IMR-90 (cell line): ENCODE results near the gene BBIP1. TPM values are rescaled to one million over a fixed set of nuclear protein-coding genes. Genes with fewer than 3 reads are reported as not detected.

Experiments used
- ATAC-seq: fragments of 200-7000 bp; cut with Tn5 transposase; 2 replicates; pipeline ENCODE4 v1.9.1; 2020; ENCODE audit warnings: low read depth, mild to moderate bottlenecking, moderate library complexity
- BruUV-seq: library from RNA; stranded (reverse); fragments of 400-500 nt; replicated peaks from 2 replicates; lab custom pipeline; 2021; lab: Mats Ljungman, UMichigan
- CTCF ChIA-PET: fragments of 300-600 bp; formaldehyde crosslinking; extraction: SDS; loops from one replicate; lab custom pipeline; 2021; ENCODE audit warnings: antibody characterized with exemption; lab: Yijun Ruan, JAX
- POLR2A ChIA-PET: fragments of 300-600 bp; sonication (Branson Sonifier 250); formaldehyde crosslinking; loops from one replicate; lab custom pipeline; 2022; ENCODE audit warnings: antibody characterized with exemption; ENCODE audit not compliant: unreplicated experiment; lab: Charles Lee
- DNase-seq: peaks from one replicate; pipeline ENCODE4 v3.0.0; 2013
- H2AFZ ChIP-seq: replicated peaks from 2 replicates; pipeline ENCODE3; 2013; ENCODE audit warnings: low read length, mild to moderate bottlenecking; ENCODE audit not compliant: poor library complexity
- H2AK5ac ChIP-seq: 2 replicates; pipeline ENCODE4 v1.6.1; 2013; ENCODE audit warnings: low read depth, low read length, inconsistent platforms
- H2AK9ac ChIP-seq: replicated peaks from 2 replicates; pipeline ENCODE3; 2013; ENCODE audit warnings: mild to moderate bottlenecking, low read depth, low read length, moderate library complexity; ENCODE audit not compliant: poor library complexity
- H2BK120ac ChIP-seq: 2 replicates; pipeline ENCODE4 v1.6.1; 2013; ENCODE audit warnings: low read depth, low read length, inconsistent platforms
- H2BK15ac ChIP-seq: 3 replicates; pipeline ENCODE4 v1.6.1; 2013; ENCODE audit warnings: low read depth, low read length, inconsistent platforms
- H2BK20ac ChIP-seq: 2 replicates; pipeline ENCODE4 v1.6.1; 2013; ENCODE audit warnings: low read depth, mild to moderate bottlenecking, inconsistent platforms, low read length, moderate library complexity
- H2BK5ac ChIP-seq: 2 replicates; pipeline ENCODE4 v1.6.1; 2013; ENCODE audit warnings: mild to moderate bottlenecking, low read depth, low read length, inconsistent platforms; ENCODE audit not compliant: poor library complexity, severe bottlenecking
- H3K14ac ChIP-seq: replicated peaks from 2 replicates; pipeline ENCODE4 v1.6.1; 2013; ENCODE audit warnings: low read depth, low read length, inconsistent platforms
- H3K18ac ChIP-seq: 2 replicates; pipeline ENCODE4 v1.6.1; 2013; ENCODE audit warnings: low read depth, low read length, control low read depth
- H3K23ac ChIP-seq: 2 replicates; pipeline ENCODE4 v1.6.1; 2013; ENCODE audit warnings: low read depth, low read length, inconsistent platforms
- H3K27ac ChIP-seq: 2 replicates; pipeline ENCODE4 v1.5.1; 2013; ENCODE audit warnings: mild to moderate bottlenecking, control low read depth, low read length; ENCODE audit not compliant: insufficient read depth
- H3K27me3 ChIP-seq: 2 replicates; pipeline ENCODE4 v1.6.1; 2013; ENCODE audit warnings: low read length; ENCODE audit not compliant: control insufficient read depth, insufficient read depth
- H3K36me3 ChIP-seq: 2 replicates; pipeline ENCODE4 v1.6.1; 2013; ENCODE audit warnings: low read length, mixed read lengths; ENCODE audit not compliant: control insufficient read depth, insufficient read depth
- H3K4ac ChIP-seq: 2 replicates; pipeline ENCODE4 v1.6.1; 2013; ENCODE audit warnings: low read depth, low read length, inconsistent platforms
- H3K4me1 ChIP-seq: 2 replicates; pipeline ENCODE4 v1.6.1; 2013; ENCODE audit warnings: low read length, mixed read lengths; ENCODE audit not compliant: control insufficient read depth, insufficient read depth
- H3K4me2 ChIP-seq: 2 replicates; pipeline ENCODE4 v1.6.1; 2013; ENCODE audit warnings: low read depth, mild to moderate bottlenecking, control low read depth, low read length, moderate library complexity
- H3K4me3 ChIP-seq: 2 replicates; pipeline ENCODE4 v1.5.1; 2013; ENCODE audit warnings: low read depth, mild to moderate bottlenecking, control low read depth, low read length, moderate library complexity; ENCODE audit not compliant: insufficient read depth
- H3K56ac ChIP-seq: 2 replicates; pipeline ENCODE4 v1.6.1; 2013; ENCODE audit warnings: low read length, inconsistent platforms; ENCODE audit not compliant: insufficient read depth; ENCODE audit errors: extremely low read depth
- H3K79me1 ChIP-seq, 2 experiments: 2 replicates each; pipeline ENCODE4 v1.6.1; 2013; ENCODE audit warnings: low read length in 2 of 2, inconsistent platforms in 1 of 2, low read depth in 1 of 2
- H3K9ac ChIP-seq: 2 replicates; pipeline ENCODE4 v1.6.1; 2013; ENCODE audit warnings: low read depth, low read length, control low read depth
- H3K9me1 ChIP-seq: 2 replicates; pipeline ENCODE4 v1.6.1; 2013; ENCODE audit warnings: low read length, inconsistent platforms; ENCODE audit not compliant: insufficient read depth
- H3K9me3 ChIP-seq: 2 replicates; pipeline ENCODE4 v1.6.1; 2013; ENCODE audit warnings: low read length; ENCODE audit not compliant: control insufficient read depth, insufficient read depth
- H4K20me1 ChIP-seq: 2 replicates; pipeline ENCODE4 v1.6.1; 2013; ENCODE audit warnings: low read length, inconsistent platforms; ENCODE audit not compliant: insufficient read depth
- H4K5ac ChIP-seq: 2 replicates; pipeline ENCODE4 v1.6.1; 2013; ENCODE audit warnings: mild to moderate bottlenecking, low read depth, low read length, control low read depth
- H4K8ac ChIP-seq, 2 experiments: 2 replicates each; pipeline ENCODE4 v1.6.1; 2013; ENCODE audit warnings: low read depth in 2 of 2, low read length in 2 of 2, control low read depth in 1 of 2, inconsistent platforms in 1 of 2
- H4K91ac ChIP-seq: 2 replicates; pipeline ENCODE4 v1.6.1; 2013; ENCODE audit warnings: low read depth, low read length, inconsistent platforms; ENCODE audit not compliant: insufficient read depth
- BHLHE40 ChIP-seq: fragments of 150-350 bp; IDR thresholded peaks from 2 replicates; pipeline ENCODE4 v1.6.1; 2016; ENCODE audit warnings: mild to moderate bottlenecking, low read depth, low read length
- CEBPB ChIP-seq: IDR thresholded peaks from 2 replicates; pipeline ENCODE4 v1.6.1; 2012; ENCODE audit warnings: low read depth, low read length, improper control_type of control experiment
- CTCF ChIP-seq: conservative IDR thresholded peaks from 2 replicates; pipeline ENCODE4 v1.5.1; 2012; ENCODE audit warnings: mild to moderate bottlenecking, low read depth, low read length, improper control_type of control experiment
- ELK1 ChIP-seq: fragments of 150-350 bp; IDR thresholded peaks from 2 replicates; pipeline ENCODE4 v1.6.1; 2016; ENCODE audit warnings: low read depth, mild to moderate bottlenecking, low read length, moderate library complexity, borderline replicate concordance
- FOS ChIP-seq: fragments of 150-350 bp; IDR thresholded peaks from 2 replicates; pipeline ENCODE4 v1.6.1; 2016; ENCODE audit warnings: low read depth, low read length
- MAFK ChIP-seq: IDR thresholded peaks from 2 replicates; pipeline ENCODE4 v1.6.1; 2012; ENCODE audit warnings: low read depth, low read length, improper control_type of control experiment
- MAZ ChIP-seq: IDR thresholded peaks from 2 replicates; pipeline ENCODE4 v1.6.1; 2012; ENCODE audit warnings: low read depth, mild to moderate bottlenecking, low read length, improper control_type of control experiment, moderate library complexity, borderline replicate concordance
- MXI1 ChIP-seq: IDR thresholded peaks from 2 replicates; pipeline ENCODE4 v1.6.1; 2012; ENCODE audit warnings: low read depth, mild to moderate bottlenecking, low read length, moderate library complexity, borderline replicate concordance
- NFE2L2 ChIP-seq: fragments of 150-350 bp; IDR thresholded peaks from 2 replicates; pipeline ENCODE4 v1.6.1; 2016; ENCODE audit warnings: low read depth, mild to moderate bottlenecking, low read length
- POLR2A ChIP-seq: IDR thresholded peaks from 2 replicates; pipeline ENCODE4 v1.6.1; 2012; ENCODE audit warnings: mild to moderate bottlenecking, low read depth, low read length
- RAD21 ChIP-seq: IDR thresholded peaks from 2 replicates; pipeline ENCODE4 v1.6.1; 2012; ENCODE audit warnings: low read length, improper control_type of control experiment
- RCOR1 ChIP-seq: IDR thresholded peaks from 2 replicates; pipeline ENCODE4 v1.6.1; 2012; ENCODE audit warnings: mild to moderate bottlenecking, low read length, improper control_type of control experiment; ENCODE audit not compliant: insufficient replicate concordance
- RFX5 ChIP-seq: IDR thresholded peaks from 2 replicates; pipeline ENCODE4 v1.8.0; 2012; ENCODE audit warnings: low read depth, mild to moderate bottlenecking, low read length, moderate library complexity
- SMC3 ChIP-seq: fragments of 150-350 bp; IDR thresholded peaks from 2 replicates; pipeline ENCODE4 v1.6.1; 2016; ENCODE audit warnings: low read depth, mild to moderate bottlenecking, antibody characterized with exemption, low read length, moderate library complexity
- USF2 ChIP-seq: fragments of 150-350 bp; IDR thresholded peaks from 2 replicates; pipeline ENCODE4 v1.6.1; 2017; ENCODE audit warnings: mild to moderate bottlenecking, antibody characterized with exemption, low read length, low read depth
- dilution Hi-C: fragments of 300-500 bp; cut with HindIII; formaldehyde crosslinking; loops from one replicate; pipeline ENCODE4 v1.14.3; 2018; ENCODE audit warnings: low sequenced_read_pairs; ENCODE audit not compliant: unreplicated experiment
- in situ Hi-C: fragments of 300-500 bp; cut with MboI; formaldehyde crosslinking; loops from 3 replicates; pipeline ENCODE4 v1.14.3; 2019; ENCODE audit warnings: low sequenced_read_pairs, inconsistent platforms, mixed read lengths
- intact Hi-C: fragments of 100-400 bp; cut with micrococcal nuclease; formaldehyde crosslinking; loops from 2 replicates; pipeline ENCODE4 v1.10.0; 2022
- polyA plus RNA-seq, 3 experiments: library from polyadenylated mRNA; depleted of rRNA; stranded (reverse); fragments of >200 nt; gene quantifications; 2 replicates each; pipeline ENCODE4 v1.2.3, GENCODE V29; 2012; ENCODE audit warnings: low replicate concordance in 1 of 3
- total RNA-seq: library from RNA; depleted of rRNA; stranded (reverse); fragments of >200 nt; gene quantifications from 2 replicates; pipeline ENCODE4 v1.2.3, GENCODE V29; 2012

BBIP1 gene
- total and polyA plus RNA-seq, 2 of the 4 experiments (the other 2 are of a cell fraction): 17.4 to 19.9 TPM

DNA sequence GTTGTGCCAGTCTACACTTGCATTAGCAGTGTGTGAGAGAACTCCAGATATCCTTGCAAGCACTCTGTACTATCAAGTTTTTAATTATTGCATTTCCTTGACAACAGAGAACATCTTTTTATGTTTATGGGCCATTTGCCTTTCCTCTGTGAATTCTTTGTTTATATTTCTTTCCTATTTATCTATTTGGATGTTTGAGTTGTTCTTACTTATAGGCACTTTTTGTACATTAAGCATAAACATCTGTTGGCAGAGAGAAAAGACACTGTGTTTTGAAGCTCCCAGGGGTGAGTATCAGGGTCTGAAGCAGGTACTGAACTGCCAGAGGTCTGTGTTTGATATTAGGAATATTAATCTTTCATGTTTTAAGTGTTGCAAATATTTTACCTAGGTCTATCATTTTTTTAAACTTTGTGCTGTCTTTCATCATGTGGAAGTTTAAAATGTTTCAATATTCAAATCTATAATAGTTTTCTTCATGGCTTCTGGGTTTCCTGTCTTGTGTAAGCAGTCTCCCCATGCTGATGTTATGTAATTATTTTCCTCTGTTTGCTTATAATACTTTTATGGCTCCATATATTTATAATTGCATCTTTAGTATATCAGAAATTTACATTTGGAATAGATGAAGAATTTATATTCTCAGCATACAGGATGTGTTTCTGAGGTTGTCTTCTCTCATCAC is 64.9 kb downstream of the BBIP1 start:
- Histone ChIP-seq H3K27me3 (peaks cover 17% of the 10 kb centered on the region), H3K4me3 (no peak overlapping the region), H4K20me1 (no peaks in the 10 kb centered on the region), H2AFZ (no peak overlapping the region), H2BK5ac (no peak overlapping the region), H4K91ac (no peak overlapping the region), H3K9me1 (no peaks in the 10 kb centered on the region; the same call in 1 of the 2 replicates), H3K23ac (no peak overlapping the region), H3K27ac (no peak overlapping the region), H2AK5ac (no peak overlapping the region), H2BK120ac (no peak overlapping the region), H4K8ac (no peak overlapping the region), H2BK20ac (no peak overlapping the region), H4K5ac (no peak overlapping the region), H3K9ac (no peak overlapping the region), H3K4me1 (peaks cover 6% of the 10 kb centered on the region; the same call in 1 of the 2 replicates), H2AK9ac (no peak overlapping the region), H3K9me3 (no peaks in the 10 kb centered on the region), H3K56ac (no peak overlapping the region), H3K36me3 (no peaks in the 10 kb centered on the region), H3K4ac (no peak overlapping the region), H3K14ac (no peak overlapping the region), H3K18ac (no peak overlapping the region), H3K79me1 (no peaks in the 10 kb centered on the region), H3K4me2 (no peak overlapping the region), H2BK15ac (no peak overlapping the region)
- ATAC-seq: no peak
- POLR2A ChIA-PET: no interaction called here
- CTCF ChIA-PET: no interaction called here
- intact Hi-C loops (no loop called here), dilution Hi-C loops (no loop called here), in situ Hi-C loops (no loop called here)
- BruUV-seq: no TSS peak
- TF ChIP-seq CEBPB (no peak), RFX5 (no peak), NFE2L2 (no peak), SMC3 (no peak), CTCF (no peak), MXI1 (no peak), RAD21 (no peak), RCOR1 (no peak), MAZ (no peak), FOS (no peak), ELK1 (no peak), POLR2A (no peak), USF2 (no peak), MAFK (no peak), BHLHE40 (no peak)
- DNase-seq: no peak
